Astrocyte (in vitro differentiated cells and primary cell): ENCODE measurements around the gene CTSZ. TPM values are rescaled to one million over a fixed set of nuclear protein-coding genes. Genes with fewer than 3 reads are reported as not detected.

ENCODE experiments used
- DNase-seq: peaks from one replicate; pipeline ENCODE4 v3.0.0-alpha.2; 2010; ENCODE audit warnings: low read depth
- FAIRE-seq: peaks from 2 replicates; lab custom pipeline; 2011; peaks lifted over from hg19 to GRCh38; lab: Jason Lieb, UNC
- H2AFZ ChIP-seq: 2 replicates; pipeline ENCODE4 v1.6.0; 2012; ENCODE audit warnings: low read depth, low read length, inconsistent platforms
- H3K27ac ChIP-seq: 2 replicates; pipeline ENCODE4 v1.5.1; 2011; ENCODE audit warnings: low read depth, low read length, inconsistent platforms
- H3K27me3 ChIP-seq: 2 replicates; pipeline ENCODE4 v1.6.0; 2011; ENCODE audit warnings: low read length, inconsistent platforms; ENCODE audit not compliant: insufficient read depth
- H3K36me3 ChIP-seq: 2 replicates; pipeline ENCODE4 v1.5.1; 2011; ENCODE audit warnings: low read length, inconsistent platforms; ENCODE audit not compliant: insufficient read depth
- H3K4me1 ChIP-seq: 2 replicates; pipeline ENCODE4 v1.5.1; 2011; ENCODE audit warnings: low read length, inconsistent platforms; ENCODE audit not compliant: insufficient read depth
- H3K4me2 ChIP-seq: 2 replicates; pipeline ENCODE4 v1.6.0; 2012; ENCODE audit warnings: low read length, inconsistent platforms
- H3K4me3 ChIP-seq: 2 replicates; pipeline ENCODE4 v1.5.1; 2011; ENCODE audit warnings: low read depth, mild to moderate bottlenecking, low read length, inconsistent platforms; ENCODE audit not compliant: insufficient read depth
- H3K79me2 ChIP-seq: 2 replicates; pipeline ENCODE4 v1.6.0; 2012; ENCODE audit warnings: mild to moderate bottlenecking, low read length, inconsistent platforms; ENCODE audit not compliant: insufficient read depth
- H3K9ac ChIP-seq: 2 replicates; pipeline ENCODE4 v1.6.0; 2012; ENCODE audit warnings: mild to moderate bottlenecking, low read length, inconsistent platforms
- H3K9me3 ChIP-seq: 2 replicates; pipeline ENCODE4 v1.5.1; 2012; ENCODE audit warnings: low read depth, mild to moderate bottlenecking, low read length, inconsistent platforms; ENCODE audit not compliant: insufficient read depth
- H4K20me1 ChIP-seq: 2 replicates; pipeline ENCODE4 v1.6.0; 2012; ENCODE audit warnings: low read length, inconsistent platforms; ENCODE audit not compliant: insufficient read depth
- H3K27ac Mint-ChIP-seq: one replicate; pipeline ENCODE4 v1.8.0; 2021; ENCODE audit warnings: mild to moderate bottlenecking, mixed read lengths; ENCODE audit not compliant: unreplicated experiment
- H3K27me3 Mint-ChIP-seq: one replicate; pipeline ENCODE4 v1.8.0; 2021; ENCODE audit warnings: low read depth, mixed read lengths; ENCODE audit not compliant: unreplicated experiment
- H3K36me3 Mint-ChIP-seq: one replicate; pipeline ENCODE4 v1.8.0; 2021; ENCODE audit warnings: low read depth, mixed read lengths; ENCODE audit not compliant: unreplicated experiment
- H3K4me1 Mint-ChIP-seq: one replicate; pipeline ENCODE4 v1.8.0; 2021; ENCODE audit warnings: low read depth, mixed read lengths; ENCODE audit not compliant: unreplicated experiment
- H3K4me3 Mint-ChIP-seq: one replicate; pipeline ENCODE4 v1.8.0; 2021; ENCODE audit warnings: mild to moderate bottlenecking, moderate library complexity, mixed read lengths; ENCODE audit not compliant: unreplicated experiment
- H3K9me3 Mint-ChIP-seq: one replicate; pipeline ENCODE4 v1.8.0; 2021; ENCODE audit warnings: mild to moderate bottlenecking, mixed read lengths; ENCODE audit not compliant: unreplicated experiment
- CTCF ChIP-seq: IDR thresholded peaks from 2 replicates; pipeline ENCODE4 v1.5.1; 2011; ENCODE audit warnings: low read depth, mild to moderate bottlenecking, inconsistent platforms, low read length, moderate library complexity; ENCODE audit not compliant: insufficient read depth
- EZH2 ChIP-seq: IDR thresholded peaks from 2 replicates; pipeline ENCODE4 v1.6.1; 2012; ENCODE audit warnings: mild to moderate bottlenecking, low read length, inconsistent platforms; ENCODE audit not compliant: insufficient read depth
- total RNA-seq: library from RNA; stranded (reverse); gene quantifications from 2 replicates; pipeline ENCODE4 v1.2.1, GENCODE V29; 2021

Gene CTSZ
- total RNA-seq, 1 donor from 2014 or later: 112 TPM

DNA sequence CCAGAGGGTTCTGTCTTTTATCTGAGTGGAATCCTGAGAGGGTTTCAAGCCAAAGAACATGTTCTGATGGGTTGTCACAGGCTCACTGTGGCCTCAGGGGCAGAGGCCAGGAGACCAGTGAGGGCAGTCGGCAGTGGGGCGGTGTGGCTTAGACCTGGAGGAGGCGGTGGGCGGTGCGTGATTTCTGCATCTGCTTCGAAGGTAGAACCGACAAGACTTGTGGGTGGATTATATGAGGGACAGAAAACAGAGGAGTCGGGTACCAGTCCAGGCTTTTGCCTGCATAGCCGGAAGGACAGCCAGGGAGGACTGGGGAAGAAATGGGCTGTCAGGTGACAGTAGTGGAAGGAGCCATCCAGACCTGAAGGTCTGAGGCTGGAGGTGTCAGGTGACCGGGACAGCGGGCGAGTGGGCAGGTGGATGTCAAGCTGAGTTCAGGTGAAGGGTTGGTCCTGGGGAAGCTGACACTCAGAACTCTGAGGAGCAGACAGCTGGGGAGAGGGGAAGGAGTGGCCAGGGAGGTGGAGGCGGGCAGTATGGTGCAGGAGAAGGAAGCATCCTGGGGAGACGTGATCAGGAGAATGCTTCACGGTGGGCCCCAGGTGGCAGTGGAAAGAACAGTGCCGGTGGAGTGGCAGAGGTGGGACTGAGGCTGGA is 3.1 kb downstream of the CTSZ start:
- Histone ChIP-seq H3K36me3 (no peaks in the 10 kb centered on the region), H3K4me3 (no peak overlapping the region), H3K9me3 (no peaks in the 10 kb centered on the region), H3K9ac (no peak overlapping the region), H3K79me2 (peaks cover 28% of the 10 kb centered on the region), H3K27ac (no peak overlapping the region), H3K27me3 (no peaks in the 10 kb centered on the region), H4K20me1 (peaks cover 24% of the 10 kb centered on the region), H3K4me1 (peaks cover 22% of the 10 kb centered on the region), H2AFZ (no peak overlapping the region), H3K4me2 (no peak overlapping the region)
- DNase-seq (no peak), FAIRE-seq (no peak)
- H3K27ac Mint-ChIP-seq: no peak overlapping the region
- peaks cover 10% of the 10 kb centered on the region for H3K4me1 Mint-ChIP-seq
- H3K4me3 Mint-ChIP-seq: peak overlapping the region; percentile 42
- no peaks in the 10 kb centered on the region for H3K27me3 Mint-ChIP-seq
- peaks cover 21% of the 10 kb centered on the region for H3K36me3 Mint-ChIP-seq
- H3K9me3 Mint-ChIP-seq: no peaks in the 10 kb centered on the region
- TF ChIP-seq EZH2 (no peak), CTCF (no peak)

DNA sequence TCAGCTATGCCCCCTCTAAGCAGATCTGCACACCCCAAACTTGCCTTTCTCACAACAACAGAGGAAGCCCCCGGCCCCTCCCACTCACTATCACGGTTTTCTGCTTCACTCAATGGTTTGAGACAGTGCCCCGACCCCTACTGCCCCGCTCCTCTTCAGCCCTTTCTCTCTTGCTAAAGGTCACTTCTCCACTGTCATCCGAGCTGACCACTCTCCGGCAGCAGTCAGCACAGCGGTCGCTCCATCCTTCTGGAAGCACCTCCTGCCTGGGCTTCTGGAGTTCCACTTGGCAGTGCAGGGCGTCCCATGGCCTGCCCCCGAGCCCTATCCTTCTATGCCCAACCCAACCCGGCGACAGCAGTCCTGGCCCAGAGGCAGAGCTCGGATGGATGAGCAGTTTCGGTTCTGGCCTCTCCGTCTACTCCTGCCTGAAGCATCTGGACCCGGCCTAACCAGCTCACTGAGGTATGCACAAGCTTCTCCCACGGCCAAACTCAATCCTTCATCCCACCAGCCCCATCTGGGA is 4.1 kb downstream of the CTSZ start:
- FAIRE-seq (no peak), DNase-seq (no peak)
- Histone ChIP-seq H3K27ac (no peak overlapping the region), H3K27me3 (no peaks in the 10 kb centered on the region), H3K36me3 (peaks cover 1% of the 10 kb centered on the region), H3K9me3 (no peaks in the 10 kb centered on the region), H3K79me2 (peaks cover 28% of the 10 kb centered on the region), H4K20me1 (peaks cover 24% of the 10 kb centered on the region), H3K4me1 (peaks cover 22% of the 10 kb centered on the region), H3K9ac (no peak overlapping the region), H2AFZ (no peak overlapping the region), H3K4me2 (no peak overlapping the region), H3K4me3 (no peak overlapping the region)
- H3K4me3 Mint-ChIP-seq: no peak overlapping the region
- no peak overlapping the region for H3K27ac Mint-ChIP-seq
- H3K9me3 Mint-ChIP-seq: no peaks in the 10 kb centered on the region
- peaks cover 23% of the 10 kb centered on the region for H3K36me3 Mint-ChIP-seq
- peaks cover 10% of the 10 kb centered on the region for H3K4me1 Mint-ChIP-seq
- TF ChIP-seq EZH2 (no peak), CTCF (no peak)
- H3K27me3 Mint-ChIP-seq: no peaks in the 10 kb centered on the region

- H3K4me3 Mint-ChIP-seq: no peak overlapping the region
- Histone ChIP-seq H3K9ac (no peak overlapping the region), H3K36me3 (peaks cover 7% of the 10 kb centered on the region), H3K27me3 (no peaks in the 10 kb centered on the region), H3K4me2 (no peak overlapping the region), H3K4me1 (peaks cover 21% of the 10 kb centered on the region), H3K27ac (no peak overlapping the region), H3K4me3 (no peak overlapping the region), H2AFZ (no peak overlapping the region), H3K79me2 (peaks cover 28% of the 10 kb centered on the region), H3K9me3 (no peaks in the 10 kb centered on the region), H4K20me1 (peaks cover 28% of the 10 kb centered on the region)
- H3K4me1 Mint-ChIP-seq: peaks cover 10% of the 10 kb centered on the region
- TF ChIP-seq CTCF (no peak), EZH2 (no peak)
- no peak for DNase-seq
- FAIRE-seq: no peak
- peaks cover 27% of the 10 kb centered on the region for H3K36me3 Mint-ChIP-seq
- H3K27ac Mint-ChIP-seq: no peak overlapping the region
- no peaks in the 10 kb centered on the region for H3K9me3 Mint-ChIP-seq
- H3K27me3 Mint-ChIP-seq: no peaks in the 10 kb centered on the region
Observed at GRCh38 chr20:59002388-59002787, 4.7 kb downstream of the CTSZ start.
